Measurements from ENCODE around the gene SAE1.

DNA sequence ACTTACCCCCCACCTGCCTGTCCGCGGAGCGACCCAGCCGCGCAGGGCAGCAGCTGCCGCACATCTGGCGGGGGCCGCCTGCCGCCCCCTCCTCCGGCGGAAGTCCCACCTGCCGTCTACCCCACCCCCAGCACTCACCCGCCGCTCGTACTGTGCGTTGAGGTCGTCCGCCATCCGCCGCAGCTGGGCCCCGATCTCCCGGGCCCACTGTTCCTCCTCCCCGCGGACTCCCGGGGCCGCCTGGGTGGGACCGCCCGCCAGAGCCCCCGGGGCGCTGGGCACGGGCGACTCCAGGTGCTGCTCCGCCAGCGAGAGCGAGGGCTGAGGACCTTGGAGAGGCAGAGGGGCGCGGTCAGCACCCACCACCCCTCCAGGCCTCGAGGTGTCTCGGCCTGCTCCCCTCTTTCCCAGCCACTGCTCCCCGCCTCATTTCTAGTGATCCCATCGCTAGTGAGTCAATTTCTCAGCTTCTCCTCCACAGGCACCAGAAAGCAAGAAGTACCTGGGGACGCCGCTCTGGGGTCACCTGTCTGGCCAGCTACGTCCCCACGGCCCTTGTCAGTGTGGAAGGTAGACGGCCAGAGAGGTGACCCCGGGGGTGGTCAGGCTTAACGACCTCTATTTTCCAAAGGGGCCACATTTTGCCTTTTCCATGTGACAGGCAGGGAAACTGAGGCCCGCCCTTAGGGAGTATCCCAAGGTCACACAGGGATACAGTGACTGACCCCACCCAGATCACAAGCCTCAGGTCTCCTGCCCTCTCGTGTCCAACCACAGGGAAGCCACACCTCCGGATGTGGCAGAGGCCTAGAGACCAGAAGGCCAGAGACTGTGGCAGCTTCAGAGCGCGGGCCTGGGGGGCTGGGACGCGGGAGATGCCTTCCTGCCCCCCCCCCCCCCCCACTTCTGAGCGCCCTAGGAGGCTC is 96.1 kb downstream of the SAE1 start:
- TF ChIP-seq, protein P1, sequence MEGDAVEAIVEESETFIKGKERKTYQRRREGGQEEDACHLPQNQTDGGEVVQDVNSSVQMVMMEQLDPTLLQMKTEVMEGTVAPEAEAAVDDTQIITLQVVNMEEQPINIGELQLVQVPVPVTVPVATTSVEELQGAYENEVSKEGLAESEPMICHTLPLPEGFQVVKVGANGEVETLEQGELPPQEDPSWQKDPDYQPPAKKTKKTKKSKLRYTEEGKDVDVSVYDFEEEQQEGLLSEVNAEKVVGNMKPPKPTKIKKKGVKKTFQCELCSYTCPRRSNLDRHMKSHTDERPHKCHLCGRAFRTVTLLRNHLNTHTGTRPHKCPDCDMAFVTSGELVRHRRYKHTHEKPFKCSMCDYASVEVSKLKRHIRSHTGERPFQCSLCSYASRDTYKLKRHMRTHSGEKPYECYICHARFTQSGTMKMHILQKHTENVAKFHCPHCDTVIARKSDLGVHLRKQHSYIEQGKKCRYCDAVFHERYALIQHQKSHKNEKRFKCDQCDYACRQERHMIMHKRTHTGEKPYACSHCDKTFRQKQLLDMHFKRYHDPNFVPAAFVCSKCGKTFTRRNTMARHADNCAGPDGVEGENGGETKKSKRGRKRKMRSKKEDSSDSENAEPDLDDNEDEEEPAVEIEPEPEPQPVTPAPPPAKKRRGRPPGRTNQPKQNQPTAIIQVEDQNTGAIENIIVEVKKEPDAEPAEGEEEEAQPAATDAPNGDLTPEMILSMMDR (IDR thresholded peaks at IDR 0.05) = peak in 2 of 4 donors; percentile 26 to 29
- peak; percentile 95 for TF ChIP-seq POLR2A (IDR thresholded peaks at IDR 0.05)
